Fibroblast of villous mesenchyme (primary cell): ENCODE results near the gene ADAM29. TPM values are rescaled to one million over a fixed set of nuclear protein-coding genes. Genes with fewer than 3 reads are reported as not detected.

ENCODE experiments used
- DNase-seq: peaks from one replicate; pipeline ENCODE4 v3.0.0-alpha.2; 2010; ENCODE audit warnings: low read depth
- H3K4me3 ChIP-seq: 2 replicates; pipeline ENCODE4 v1.5.1; 2011; ENCODE audit warnings: low read depth, mild to moderate bottlenecking, low read length
- total RNA-seq: library from RNA; depleted of rRNA; stranded (reverse); fragments of >200 nt; gene quantifications from 2 replicates; pipeline ENCODE4 v1.2.3, GENCODE V29; 2012
- TF ChIP-seq, protein P1 (sequence below): IDR thresholded peaks from 2 replicates; pipeline ENCODE4 v1.5.1; 2012; ENCODE audit warnings: low read depth, mild to moderate bottlenecking, low read length; ENCODE audit not compliant: insufficient read depth

Gene ADAM29
- total RNA-seq, 1 donor = not detected

DNA sequence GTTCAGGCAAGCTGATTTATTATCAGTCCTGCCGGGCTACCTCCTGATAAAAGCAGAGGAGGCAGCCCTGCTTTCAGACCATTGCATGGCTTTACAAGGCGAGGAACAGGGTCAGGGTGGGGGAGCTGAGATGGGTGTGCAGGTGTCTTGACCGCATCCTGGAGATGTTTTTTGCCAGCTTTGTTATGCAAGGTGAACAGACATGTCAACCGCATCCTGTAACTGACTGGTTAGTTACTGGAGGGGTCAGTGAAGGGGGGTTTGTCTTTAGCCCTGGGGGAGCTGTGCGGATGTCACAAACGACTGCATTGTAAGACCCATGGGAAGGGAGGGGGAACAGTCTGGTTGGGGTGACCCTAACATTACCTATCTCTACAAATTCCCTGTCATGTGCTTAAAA lies 10.0 kb downstream of the ADAM29 start:
- no peak for DNase-seq
- TF ChIP-seq, protein P1, sequence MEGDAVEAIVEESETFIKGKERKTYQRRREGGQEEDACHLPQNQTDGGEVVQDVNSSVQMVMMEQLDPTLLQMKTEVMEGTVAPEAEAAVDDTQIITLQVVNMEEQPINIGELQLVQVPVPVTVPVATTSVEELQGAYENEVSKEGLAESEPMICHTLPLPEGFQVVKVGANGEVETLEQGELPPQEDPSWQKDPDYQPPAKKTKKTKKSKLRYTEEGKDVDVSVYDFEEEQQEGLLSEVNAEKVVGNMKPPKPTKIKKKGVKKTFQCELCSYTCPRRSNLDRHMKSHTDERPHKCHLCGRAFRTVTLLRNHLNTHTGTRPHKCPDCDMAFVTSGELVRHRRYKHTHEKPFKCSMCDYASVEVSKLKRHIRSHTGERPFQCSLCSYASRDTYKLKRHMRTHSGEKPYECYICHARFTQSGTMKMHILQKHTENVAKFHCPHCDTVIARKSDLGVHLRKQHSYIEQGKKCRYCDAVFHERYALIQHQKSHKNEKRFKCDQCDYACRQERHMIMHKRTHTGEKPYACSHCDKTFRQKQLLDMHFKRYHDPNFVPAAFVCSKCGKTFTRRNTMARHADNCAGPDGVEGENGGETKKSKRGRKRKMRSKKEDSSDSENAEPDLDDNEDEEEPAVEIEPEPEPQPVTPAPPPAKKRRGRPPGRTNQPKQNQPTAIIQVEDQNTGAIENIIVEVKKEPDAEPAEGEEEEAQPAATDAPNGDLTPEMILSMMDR = no peak
- no peak overlapping the region for H3K4me3 ChIP-seq

DNA sequence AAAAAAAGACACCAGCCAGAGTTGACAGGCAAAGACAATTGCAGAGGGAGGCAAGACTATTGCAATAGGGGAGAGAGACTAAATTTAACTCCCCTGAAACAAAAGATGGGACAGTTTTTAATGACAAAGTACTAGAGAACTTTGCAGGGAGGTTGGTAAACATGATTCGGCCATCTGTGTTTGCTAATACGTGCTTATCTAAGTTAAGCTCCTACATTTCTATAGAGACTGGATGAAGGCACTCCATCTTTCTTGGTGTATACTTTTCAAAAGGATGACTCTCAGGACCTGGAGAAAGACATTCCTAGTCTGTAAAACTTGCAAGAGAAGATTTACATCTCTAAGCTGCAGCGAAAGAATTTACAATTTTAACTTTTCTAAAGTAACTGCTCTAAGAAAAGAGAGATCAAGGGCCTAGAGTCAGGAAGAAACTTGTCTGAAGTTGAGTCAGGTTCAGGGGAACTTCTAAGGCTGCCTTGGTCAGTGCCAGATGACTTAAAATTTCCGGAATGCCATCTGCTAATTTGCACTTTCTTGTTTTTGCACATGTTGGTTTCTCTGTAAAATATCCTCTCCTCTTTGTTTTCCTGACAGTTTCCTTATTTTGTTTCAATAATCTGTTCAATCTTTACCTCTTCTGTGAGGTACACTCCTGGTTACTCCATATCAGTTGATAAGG lies 10.6 kb downstream of the ADAM29 start:
- TF ChIP-seq, protein P1 = no peak
- DNase-seq = no peak
- H3K4me3 ChIP-seq = no peak overlapping the region

DNA sequence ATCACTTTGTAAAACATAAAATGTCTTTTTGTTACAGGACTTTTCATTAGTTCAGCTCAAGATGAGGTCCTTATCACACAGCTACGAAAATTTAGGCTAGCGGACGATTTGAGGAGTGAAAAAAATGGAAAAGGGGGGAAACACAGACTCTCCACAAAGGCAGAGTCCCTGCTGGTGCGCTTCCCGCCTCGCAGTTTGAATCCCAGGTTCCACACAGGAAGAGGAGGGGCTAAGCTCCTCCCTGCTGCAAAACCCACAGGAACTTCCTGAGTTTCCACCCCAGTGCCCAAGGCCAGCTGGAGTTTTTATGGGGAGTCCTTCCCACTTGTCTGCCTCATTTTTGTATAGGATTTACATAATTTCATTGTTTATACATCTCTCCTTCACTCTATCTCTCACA lies 11.2 kb downstream of the ADAM29 start:
- no peak overlapping the region for H3K4me3 ChIP-seq
- TF ChIP-seq, protein P1 = no peak
- no peak for DNase-seq

DNA sequence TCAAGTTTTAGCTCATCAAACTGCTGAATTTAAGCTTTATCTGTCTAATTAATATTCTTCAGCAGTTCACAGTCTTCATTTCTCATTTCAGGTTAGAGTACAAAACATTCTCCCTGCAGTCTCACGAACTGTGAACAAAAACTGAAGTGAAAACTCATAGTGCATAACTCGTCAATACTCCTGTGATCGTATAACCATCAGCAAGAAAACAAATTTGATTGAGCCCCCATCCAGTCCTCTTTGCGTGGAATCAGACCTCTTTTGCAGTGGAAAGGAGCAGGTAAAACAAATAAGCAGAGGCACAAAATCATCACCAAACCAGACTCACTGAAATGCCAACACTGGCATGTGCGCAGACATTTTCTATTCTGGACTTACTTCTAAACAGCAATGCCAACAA lies 12.7 kb downstream of the ADAM29 start:
- no peak overlapping the region for H3K4me3 ChIP-seq
- DNase-seq = no peak
- TF ChIP-seq, protein P1 = no peak

DNA sequence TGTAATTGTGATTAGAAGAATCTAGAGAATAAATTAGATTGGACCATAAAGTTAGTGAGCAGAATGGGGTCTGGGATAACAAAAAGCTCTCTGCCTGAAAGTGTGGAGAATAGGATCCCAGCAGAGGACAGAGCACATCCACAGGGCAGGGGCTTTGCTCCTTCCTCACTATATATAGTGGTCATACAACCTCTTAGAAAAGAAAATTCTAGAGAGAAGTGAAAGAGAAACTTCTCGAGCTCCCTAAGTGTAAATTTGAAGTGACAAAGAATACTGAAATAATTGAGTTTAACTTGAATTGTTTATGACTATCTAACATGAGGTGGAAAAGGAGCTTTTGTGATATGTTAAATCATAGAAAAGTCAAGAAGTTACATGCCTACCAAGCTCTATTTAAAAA lies 14.9 kb downstream of the ADAM29 start:
- DNase-seq = no peak

DNA sequence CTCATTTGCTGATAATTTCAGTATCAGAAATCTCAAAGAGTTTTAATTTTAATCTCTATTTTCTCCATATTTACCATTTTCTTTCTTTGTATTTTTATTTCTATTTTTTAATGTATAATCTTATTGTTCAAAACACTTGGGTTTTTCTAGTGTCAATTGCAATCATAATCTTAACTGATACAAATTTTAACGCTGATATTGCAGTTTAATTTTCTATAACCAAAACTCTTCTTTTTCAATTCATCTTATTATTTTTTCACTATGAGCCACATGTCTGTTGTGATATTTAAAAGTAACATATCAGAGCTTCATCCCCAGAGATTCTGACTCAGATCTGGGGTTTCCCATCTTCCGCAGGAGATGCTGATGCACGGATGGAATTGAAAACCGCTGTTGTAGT lies 16.2 kb downstream of the ADAM29 start:
- DNase-seq = no peak
- no peak overlapping the region for H3K4me3 ChIP-seq
- TF ChIP-seq, protein P1 = no peak

More for the DNA sequence above, 14.9 kb downstream of the ADAM29 start:
- no peak overlapping the region for H3K4me3 ChIP-seq
- TF ChIP-seq, protein P1 = no peak

DNA sequence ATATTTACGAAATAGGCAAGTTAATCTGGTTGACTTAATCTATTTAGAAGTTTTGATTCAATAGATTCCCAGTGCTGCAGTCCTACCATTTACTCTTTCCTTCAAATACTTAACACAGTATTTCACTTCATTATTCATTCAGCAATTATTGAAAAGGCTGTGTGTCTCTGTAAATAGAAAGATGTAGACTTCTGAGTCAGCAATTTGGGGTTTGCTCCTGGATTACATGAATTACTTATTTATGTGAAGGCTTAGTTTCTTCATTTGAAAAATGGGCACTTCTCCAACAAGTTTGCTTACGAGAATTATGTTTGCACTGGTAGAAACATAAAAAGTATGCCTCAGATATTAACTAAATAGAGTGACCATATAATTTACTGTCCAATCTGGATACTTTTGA lies 17.4 kb downstream of the ADAM29 start:
- TF ChIP-seq, protein P1 = no peak
- DNase-seq = no peak

More for the DNA sequence above, 17.4 kb downstream of the ADAM29 start:
- no peak overlapping the region for H3K4me3 ChIP-seq
